ENCODE data around the gene SCGB3A1.

GRCh38 chr5:180598316-180598701 lies 7.0 kb upstream of the SCGB3A1 start:
- TF ChIP-seq, protein P1, sequence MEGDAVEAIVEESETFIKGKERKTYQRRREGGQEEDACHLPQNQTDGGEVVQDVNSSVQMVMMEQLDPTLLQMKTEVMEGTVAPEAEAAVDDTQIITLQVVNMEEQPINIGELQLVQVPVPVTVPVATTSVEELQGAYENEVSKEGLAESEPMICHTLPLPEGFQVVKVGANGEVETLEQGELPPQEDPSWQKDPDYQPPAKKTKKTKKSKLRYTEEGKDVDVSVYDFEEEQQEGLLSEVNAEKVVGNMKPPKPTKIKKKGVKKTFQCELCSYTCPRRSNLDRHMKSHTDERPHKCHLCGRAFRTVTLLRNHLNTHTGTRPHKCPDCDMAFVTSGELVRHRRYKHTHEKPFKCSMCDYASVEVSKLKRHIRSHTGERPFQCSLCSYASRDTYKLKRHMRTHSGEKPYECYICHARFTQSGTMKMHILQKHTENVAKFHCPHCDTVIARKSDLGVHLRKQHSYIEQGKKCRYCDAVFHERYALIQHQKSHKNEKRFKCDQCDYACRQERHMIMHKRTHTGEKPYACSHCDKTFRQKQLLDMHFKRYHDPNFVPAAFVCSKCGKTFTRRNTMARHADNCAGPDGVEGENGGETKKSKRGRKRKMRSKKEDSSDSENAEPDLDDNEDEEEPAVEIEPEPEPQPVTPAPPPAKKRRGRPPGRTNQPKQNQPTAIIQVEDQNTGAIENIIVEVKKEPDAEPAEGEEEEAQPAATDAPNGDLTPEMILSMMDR (IDR thresholded peaks at IDR 0.05 in 8 of 11, conservative IDR thresholded peaks at IDR 0.05 in 3 of 11) = no peak
- TF ChIP-seq POLR2AphosphoS5 (IDR thresholded peaks at IDR 0.05) = no peak
- no peak for TF ChIP-seq POLR2A (IDR thresholded peaks at IDR 0.05)
